ENCODE data around the gene SLC35E1. TPM values are rescaled to one million over a fixed set of nuclear protein-coding genes. Genes with fewer than 3 reads are reported as not detected.
A peak's percentile ranks its signal among the peaks of the same experiment; 100 is the strongest.

Gene SLC35E1
- total and polyA plus RNA-seq, 2 of the 13 experiments (the other 11 are each of a cell fraction or from before 2014, with no cell fraction given), result 21.2 to 46.5 TPM

DNA sequence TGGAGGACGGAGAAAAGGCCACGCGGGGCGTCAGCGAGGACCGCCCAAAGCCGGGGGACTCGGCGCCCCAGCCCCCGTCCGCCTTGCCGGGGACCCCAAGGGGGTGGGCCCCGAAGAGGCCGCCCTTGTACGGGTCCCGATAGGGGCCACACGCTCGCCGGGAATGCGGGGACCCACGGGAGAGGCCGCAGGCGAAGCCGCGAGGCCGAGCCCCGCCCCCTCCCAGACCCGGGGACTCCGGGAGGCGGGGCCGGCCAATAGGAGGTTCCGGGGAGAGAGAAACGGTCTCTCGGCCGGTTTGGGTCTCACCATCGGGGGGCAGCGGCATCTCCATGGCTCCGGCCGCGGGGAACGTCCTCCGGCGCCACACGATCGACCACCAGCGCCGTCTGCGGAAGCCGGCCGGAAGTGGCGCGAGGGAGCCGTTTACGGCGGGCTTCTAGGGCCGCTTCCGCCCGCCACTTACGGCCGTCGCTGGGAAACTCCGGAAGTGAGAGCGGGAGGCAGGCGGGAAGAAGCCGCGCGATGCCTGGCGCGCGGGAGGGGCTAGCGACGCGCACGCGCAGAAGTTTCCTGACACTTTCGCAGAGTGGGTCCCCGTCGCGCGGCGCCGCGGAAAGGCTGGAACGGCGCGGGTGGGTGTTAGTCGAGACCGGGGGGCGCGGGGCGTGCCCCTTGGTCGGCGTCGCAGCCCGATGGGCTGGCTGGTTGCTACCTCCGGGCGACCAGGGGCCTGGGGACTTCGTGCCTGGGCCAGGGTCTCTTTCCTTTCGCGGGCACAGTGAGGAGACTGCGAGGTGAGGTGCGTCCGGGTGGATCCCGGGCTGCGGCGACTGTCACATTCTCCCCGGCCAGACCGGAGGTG lies 29.9 kb downstream of the SLC35E1 start, which contains the start of gene CHERP (continued):
- TF ChIP-seq, protein P1, sequence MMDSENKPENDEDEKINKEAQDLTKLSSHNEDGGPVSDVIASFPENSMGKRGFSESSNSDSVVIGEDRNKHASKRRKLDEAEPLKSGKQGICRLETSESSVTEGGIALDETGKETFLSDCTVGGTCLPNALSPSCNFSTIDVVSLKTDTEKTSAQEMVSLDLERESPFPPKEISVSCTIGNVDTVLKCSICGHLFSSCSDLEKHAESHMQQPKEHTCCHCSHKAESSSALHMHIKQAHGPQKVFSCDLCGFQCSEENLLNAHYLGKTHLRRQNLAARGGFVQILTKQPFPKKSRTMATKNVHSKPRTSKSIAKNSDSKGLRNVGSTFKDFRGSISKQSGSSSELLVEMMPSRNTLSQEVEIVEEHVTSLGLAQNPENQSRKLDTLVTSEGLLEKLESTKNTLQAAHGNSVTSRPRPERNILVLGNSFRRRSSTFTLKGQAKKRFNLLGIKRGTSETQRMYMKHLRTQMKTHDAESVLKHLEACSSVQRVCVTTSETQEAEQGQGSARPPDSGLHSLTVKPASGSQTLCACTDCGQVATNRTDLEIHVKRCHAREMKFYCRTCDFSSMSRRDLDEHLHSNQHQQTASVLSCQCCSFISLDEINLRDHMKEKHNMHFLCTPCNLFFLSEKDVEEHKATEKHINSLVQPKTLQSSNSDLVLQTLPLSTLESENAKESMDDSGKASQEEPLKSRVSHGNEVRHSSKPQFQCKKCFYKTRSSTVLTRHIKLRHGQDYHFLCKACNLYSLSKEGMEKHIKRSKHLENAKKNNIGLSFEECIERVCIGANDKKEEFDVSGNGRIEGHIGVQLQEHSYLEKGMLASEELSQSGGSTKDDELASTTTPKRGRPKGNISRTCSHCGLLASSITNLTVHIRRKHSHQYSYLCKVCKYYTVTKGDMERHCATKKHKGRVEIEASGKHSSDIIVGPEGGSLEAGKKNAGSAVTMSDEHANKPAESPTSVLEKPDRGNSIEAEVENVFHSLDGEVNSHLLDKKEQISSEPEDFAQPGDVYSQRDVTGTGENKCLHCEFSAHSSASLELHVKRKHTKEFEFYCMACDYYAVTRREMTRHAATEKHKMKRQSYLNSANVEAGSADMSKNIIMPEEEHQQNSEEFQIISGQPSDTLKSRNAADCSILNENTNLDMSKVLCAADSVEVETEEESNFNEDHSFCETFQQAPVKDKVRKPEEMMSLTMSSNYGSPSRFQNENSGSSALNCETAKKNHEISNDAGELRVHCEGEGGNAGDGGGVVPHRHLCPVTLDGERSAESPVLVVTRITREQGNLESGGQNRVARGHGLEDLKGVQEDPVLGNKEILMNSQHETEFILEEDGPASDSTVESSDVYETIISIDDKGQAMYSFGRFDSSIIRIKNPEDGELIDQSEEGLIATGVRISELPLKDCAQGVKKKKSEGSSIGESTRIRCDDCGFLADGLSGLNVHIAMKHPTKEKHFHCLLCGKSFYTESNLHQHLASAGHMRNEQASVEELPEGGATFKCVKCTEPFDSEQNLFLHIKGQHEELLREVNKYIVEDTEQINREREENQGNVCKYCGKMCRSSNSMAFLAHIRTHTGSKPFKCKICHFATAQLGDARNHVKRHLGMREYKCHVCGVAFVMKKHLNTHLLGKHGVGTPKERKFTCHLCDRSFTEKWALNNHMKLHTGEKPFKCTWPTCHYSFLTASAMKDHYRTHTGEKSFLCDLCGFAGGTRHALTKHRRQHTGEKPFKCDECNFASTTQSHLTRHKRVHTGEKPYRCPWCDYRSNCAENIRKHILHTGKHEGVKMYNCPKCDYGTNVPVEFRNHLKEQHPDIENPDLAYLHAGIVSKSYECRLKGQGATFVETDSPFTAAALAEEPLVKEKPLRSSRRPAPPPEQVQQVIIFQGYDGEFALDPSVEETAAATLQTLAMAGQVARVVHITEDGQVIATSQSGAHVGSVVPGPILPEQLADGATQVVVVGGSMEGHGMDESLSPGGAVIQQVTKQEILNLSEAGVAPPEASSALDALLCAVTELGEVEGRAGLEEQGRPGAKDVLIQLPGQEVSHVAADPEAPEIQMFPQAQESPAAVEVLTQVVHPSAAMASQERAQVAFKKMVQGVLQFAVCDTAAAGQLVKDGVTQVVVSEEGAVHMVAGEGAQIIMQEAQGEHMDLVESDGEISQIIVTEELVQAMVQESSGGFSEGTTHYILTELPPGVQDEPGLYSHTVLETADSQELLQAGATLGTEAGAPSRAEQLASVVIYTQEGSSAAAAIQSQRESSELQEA (CRISPR knock-in tag; IDR thresholded peaks at IDR 0.05; ENCODE audit: not compliant biosample characterization), result peak; percentile 85
- no peak; the same call in 1 of the 2 replicates for TF ChIP-seq ZNF383 (CRISPR knock-in tag; IDR thresholded peaks at IDR 0.05; ENCODE audit: borderline replicate concordance)
- TF ChIP-seq ZNF598 (CRISPR knock-in tag; IDR thresholded peaks at IDR 0.05; ENCODE audit: borderline replicate concordance), result 0 out of 2 replicates have a peak, but pooled peaks have one; percentile 45
- TF ChIP-seq, protein P2, sequence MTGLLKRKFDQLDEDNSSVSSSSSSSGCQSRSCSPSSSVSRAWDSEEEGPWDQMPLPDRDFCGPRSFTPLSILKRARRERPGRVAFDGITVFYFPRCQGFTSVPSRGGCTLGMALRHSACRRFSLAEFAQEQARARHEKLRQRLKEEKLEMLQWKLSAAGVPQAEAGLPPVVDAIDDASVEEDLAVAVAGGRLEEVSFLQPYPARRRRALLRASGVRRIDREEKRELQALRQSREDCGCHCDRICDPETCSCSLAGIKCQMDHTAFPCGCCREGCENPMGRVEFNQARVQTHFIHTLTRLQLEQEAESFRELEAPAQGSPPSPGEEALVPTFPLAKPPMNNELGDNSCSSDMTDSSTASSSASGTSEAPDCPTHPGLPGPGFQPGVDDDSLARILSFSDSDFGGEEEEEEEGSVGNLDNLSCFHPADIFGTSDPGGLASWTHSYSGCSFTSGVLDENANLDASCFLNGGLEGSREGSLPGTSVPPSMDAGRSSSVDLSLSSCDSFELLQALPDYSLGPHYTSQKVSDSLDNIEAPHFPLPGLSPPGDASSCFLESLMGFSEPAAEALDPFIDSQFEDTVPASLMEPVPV (CRISPR knock-in tag; IDR thresholded peaks at IDR 0.05), result peak; percentile 94; the same call in 1 of the 2 replicates
- TF ChIP-seq, protein P3, sequence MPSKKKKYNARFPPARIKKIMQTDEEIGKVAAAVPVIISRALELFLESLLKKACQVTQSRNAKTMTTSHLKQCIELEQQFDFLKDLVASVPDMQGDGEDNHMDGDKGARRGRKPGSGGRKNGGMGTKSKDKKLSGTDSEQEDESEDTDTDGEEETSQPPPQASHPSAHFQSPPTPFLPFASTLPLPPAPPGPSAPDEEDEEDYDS (CRISPR knock-in tag; IDR thresholded peaks at IDR 0.05), result peak; percentile 64; the same call in 1 of the 2 replicates
- TF ChIP-seq HNRNPL (IDR thresholded peaks at IDR 0.05; ENCODE audit: low read depth, low read length), result 0 out of 2 replicates have a peak, but pooled peaks have one; percentile 27
- no peak for TF ChIP-seq ZNF263 (CRISPR knock-in tag; IDR thresholded peaks at IDR 0.05)
- peak; percentile 38; the same call in 1 of the 2 replicates for TF ChIP-seq ZFP90 (CRISPR knock-in tag; IDR thresholded peaks at IDR 0.05; ENCODE audit: borderline replicate concordance)
- no peak for TF ChIP-seq ZFP36 (IDR thresholded peaks at IDR 0.05; ENCODE audit: borderline replicate concordance, low read depth, low read length, partially characterized antibody)
- TF ChIP-seq LCORL (IDR thresholded peaks at IDR 0.05), result no peak
- 0 out of 2 replicates have a peak, but pooled peaks have one; percentile 21 for TF ChIP-seq LCORL (CRISPR knock-in tag; IDR thresholded peaks at IDR 0.05)
- no peak for TF ChIP-seq TCF7L2 (IDR thresholded peaks at IDR 0.05; ENCODE audit: low read depth, low read length)
- peak; percentile 97 for TF ChIP-seq TARDBP (CRISPR knock-in tag; IDR thresholded peaks at IDR 0.05)
- no peak; the same call in 1 of the 2 replicates for TF ChIP-seq ZNF225 (CRISPR knock-in tag; IDR thresholded peaks at IDR 0.05)
- no peak; the same call in 1 of the 2 replicates for TF ChIP-seq ESRRA (CRISPR knock-in tag; IDR thresholded peaks at IDR 0.05; ENCODE audit: low read depth)
- TF ChIP-seq ZNF768 (CRISPR knock-in tag; IDR thresholded peaks at IDR 0.05), result peak; percentile 23; the same call in 1 of the 2 replicates
- TF ChIP-seq ZNF7 (CRISPR knock-in tag; IDR thresholded peaks at IDR 0.05), result no peak
- TF ChIP-seq ATM (IDR thresholded peaks at IDR 0.05; ENCODE audit: borderline replicate concordance), result no peak
- peak; percentile 37; the same call in 1 of the 2 replicates for TF ChIP-seq ZNF816 (CRISPR knock-in tag; IDR thresholded peaks at IDR 0.05; ENCODE audit: borderline replicate concordance)

All from HepG2 (cell line).